ENCODE results near the gene FOXO1.

Gene FOXO1

DNA sequence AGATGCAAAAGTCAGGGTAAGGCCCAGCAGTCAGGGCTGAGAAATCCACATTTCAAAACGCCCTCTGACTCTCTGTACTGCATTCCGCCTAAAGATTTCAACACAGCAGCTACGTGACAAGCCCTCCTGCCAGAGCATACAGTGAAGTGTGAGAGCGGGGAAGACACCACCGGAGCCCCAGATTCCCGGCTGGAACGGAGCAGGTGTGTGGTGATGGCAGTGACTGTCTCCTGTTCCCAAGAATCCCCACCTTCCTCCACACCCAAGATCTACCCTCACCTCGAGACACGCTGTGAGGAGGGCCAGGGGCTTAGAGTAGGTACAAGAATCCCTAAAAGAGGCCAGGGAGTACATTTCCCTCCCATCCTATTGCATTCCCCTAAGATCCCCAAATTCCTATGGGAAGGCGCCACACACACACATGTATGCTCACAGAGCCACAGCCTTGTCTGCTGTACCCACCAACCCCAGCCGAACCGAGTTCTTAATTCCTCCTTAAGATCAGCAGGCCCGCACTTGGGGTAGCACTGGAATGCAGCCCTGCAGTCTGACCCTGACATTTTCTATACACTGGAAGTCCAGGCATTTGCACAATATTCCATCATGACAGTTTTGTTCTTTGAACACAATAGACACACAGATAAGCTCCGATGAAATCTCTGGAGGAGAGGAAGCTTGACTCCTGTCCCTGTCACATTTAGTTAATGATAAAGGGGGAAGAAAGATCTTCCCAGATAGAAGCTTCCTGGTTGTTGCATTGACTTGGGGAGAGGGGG is 102.9 kb downstream of the FOXO1 start:
- Mint-ChIP-seq H3K4me1 (peaks cover 54 to 96% of the 10 kb centered on the region in 2 donors), H3K9me3 (no peaks in the 10 kb centered on the region), H3K27me3 (no peaks in the 10 kb centered on the region), H3K36me3 (peaks cover 20 to 23% of the 10 kb centered on the region in 2 donors), H3K4me3 (peak overlapping the region in 1 of 2 donors; percentile 65), H3K27ac (peak overlapping the region; percentile 42)
- ATAC-seq (replicated peaks) (peak in 1 of 2 donors; percentile 7), DNase-seq (no peak)

DNA sequence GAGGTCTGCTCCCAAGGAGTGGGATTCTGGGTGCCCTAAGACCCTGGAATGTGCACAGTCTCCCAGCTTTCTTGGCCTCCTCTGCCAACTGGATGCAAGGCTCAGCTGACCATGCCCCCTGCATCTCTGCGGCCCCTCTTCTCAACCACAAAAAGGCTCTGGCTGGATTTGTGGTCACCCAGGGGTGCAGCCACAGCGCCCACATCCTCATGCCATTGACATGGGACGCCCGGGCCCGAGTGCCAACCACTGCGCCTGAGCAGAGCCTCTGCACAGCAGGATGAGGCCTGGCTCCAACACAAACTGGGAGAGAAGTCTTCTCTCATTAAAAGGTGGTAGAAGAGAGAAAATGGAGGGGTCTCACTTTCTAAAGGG is 103.5 kb downstream of the FOXO1 start:
- Mint-ChIP-seq H3K4me1 (peaks cover 52 to 91% of the 10 kb centered on the region in 2 donors), H3K4me3 (peak overlapping the region in 1 of 2 donors; percentile 65), H3K9me3 (no peaks in the 10 kb centered on the region), H3K27me3 (no peaks in the 10 kb centered on the region), H3K27ac (peak overlapping the region; percentile 86), H3K36me3 (peaks cover 20 to 25% of the 10 kb centered on the region in 2 donors)
- peak; percentile 56 to 59 for ATAC-seq (replicated peaks)
- DNase-seq: peak; percentile 22

DNA sequence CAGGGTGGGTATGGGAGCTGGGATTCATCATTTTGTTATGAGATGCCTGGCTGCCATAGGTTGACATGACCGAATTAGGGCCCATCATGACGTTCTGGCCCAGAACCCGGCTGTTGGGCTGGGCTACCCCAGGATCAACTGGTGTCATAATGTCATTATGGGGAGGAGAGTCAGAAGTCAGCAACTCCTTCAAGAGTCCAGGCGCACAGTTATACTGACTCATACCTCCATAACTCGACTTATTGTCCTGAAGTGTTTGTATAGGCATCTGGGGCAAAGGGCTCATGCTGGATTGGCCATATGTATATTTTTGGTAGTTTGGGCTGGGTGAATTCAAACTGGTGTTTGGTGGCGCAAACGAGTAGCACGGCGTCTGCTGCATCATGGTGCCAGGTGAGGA is 106.5 kb downstream of the FOXO1 start:
- H3K9me3 Mint-ChIP-seq: no peaks in the 10 kb centered on the region
- no peaks in the 10 kb centered on the region for H3K27me3 Mint-ChIP-seq
- no peak overlapping the region for H3K27ac Mint-ChIP-seq
- H3K36me3 Mint-ChIP-seq: peaks cover 26 to 40% of the 10 kb centered on the region in 2 donors
- no peak overlapping the region for H3K4me3 Mint-ChIP-seq
- DNase-seq (no peak), ATAC-seq (replicated peaks) (no peak)
- peaks cover 52 to 85% of the 10 kb centered on the region in 2 donors for H3K4me1 Mint-ChIP-seq

DNA sequence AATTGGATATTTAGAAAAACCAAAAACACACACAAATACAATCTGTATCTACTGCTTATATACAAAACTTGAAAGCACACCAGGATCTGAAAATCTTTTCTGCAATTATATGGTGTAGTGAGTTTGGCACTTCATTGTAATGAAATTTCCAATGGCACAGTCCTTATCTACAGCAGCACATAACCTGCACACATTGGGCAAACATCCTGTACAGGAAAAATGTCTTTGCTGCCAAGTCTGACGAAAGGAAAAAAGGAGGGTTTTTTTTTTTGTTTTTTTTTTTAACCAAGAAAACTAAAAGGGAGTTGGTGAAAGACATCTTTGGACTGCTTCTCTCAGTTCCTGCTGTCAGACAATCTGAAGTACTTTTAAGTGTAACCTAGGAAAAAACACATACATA is 107.8 kb downstream of the FOXO1 start:
- Mint-ChIP-seq H3K27ac (peak overlapping the region; percentile 57), H3K4me1 (peaks cover 46 to 85% of the 10 kb centered on the region in 2 donors), H3K36me3 (peaks cover 26 to 47% of the 10 kb centered on the region in 2 donors), H3K9me3 (no peaks in the 10 kb centered on the region), H3K27me3 (no peaks in the 10 kb centered on the region), H3K4me3 (no peak overlapping the region)
- no peak for DNase-seq
- ATAC-seq (replicated peaks): no peak

GRCh38 chr13:40556453-40556852 is 110.0 kb downstream of the FOXO1 start:
- Mint-ChIP-seq H3K4me1 (peaks cover 39 to 85% of the 10 kb centered on the region in 2 donors), H3K27ac (no peak overlapping the region), H3K9me3 (no peaks in the 10 kb centered on the region), H3K27me3 (no peaks in the 10 kb centered on the region), H3K4me3 (no peak overlapping the region), H3K36me3 (peaks cover 26 to 51% of the 10 kb centered on the region in 2 donors)
- DNase-seq (no peak), ATAC-seq (replicated peaks) (no peak)

- Mint-ChIP-seq H3K27ac (peak overlapping the region; percentile 79), H3K9me3 (peaks cover 0 to 5% of the 10 kb centered on the region in 2 donors), H3K4me3 (no peak overlapping the region), H3K4me1 (peaks cover 41 to 79% of the 10 kb centered on the region in 2 donors), H3K27me3 (no peaks in the 10 kb centered on the region), H3K36me3 (peaks cover 11 to 39% of the 10 kb centered on the region in 2 donors)
- no peak for DNase-seq
- ATAC-seq (replicated peaks): no peak
These were observed 113.1 kb downstream of the FOXO1 start for GRCh38 chr13:40553356-40553755.

- DNase-seq (no peak), ATAC-seq (replicated peaks) (no peak)
- Mint-ChIP-seq H3K27ac (peak overlapping the region; percentile 59), H3K27me3 (no peaks in the 10 kb centered on the region), H3K36me3 (peaks cover 11 to 38% of the 10 kb centered on the region in 2 donors), H3K9me3 (peaks cover 0 to 5% of the 10 kb centered on the region in 2 donors), H3K4me1 (peaks cover 40 to 83% of the 10 kb centered on the region in 2 donors), H3K4me3 (no peak overlapping the region)
These were observed 113.5 kb downstream of the FOXO1 start for GRCh38 chr13:40552895-40553294.

DNA sequence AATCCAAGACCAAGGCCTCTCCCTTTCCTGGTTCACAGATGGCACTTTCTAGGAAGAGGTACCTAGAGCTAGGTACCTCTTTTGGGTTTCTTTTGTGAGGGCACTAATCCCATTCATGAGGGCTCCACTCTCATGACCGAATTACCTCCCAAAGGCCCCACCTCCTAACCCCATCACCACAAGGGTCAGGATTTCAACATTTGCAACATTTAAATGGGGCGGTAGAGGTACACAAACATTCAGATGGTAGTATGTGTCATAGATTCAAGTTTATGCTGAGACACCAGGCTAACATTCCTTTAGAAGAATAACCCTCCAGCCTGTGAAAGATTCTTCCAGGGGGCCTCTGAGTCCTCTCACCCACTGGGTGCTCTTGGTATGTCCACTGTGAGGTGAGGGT is 116.3 kb downstream of the FOXO1 start:
- H3K4me3 Mint-ChIP-seq: no peak overlapping the region
- peaks cover 0 to 5% of the 10 kb centered on the region in 2 donors for H3K9me3 Mint-ChIP-seq
- H3K27me3 Mint-ChIP-seq: no peaks in the 10 kb centered on the region
- H3K36me3 Mint-ChIP-seq: peaks cover 5 to 25% of the 10 kb centered on the region in 2 donors
- no peak for ATAC-seq (replicated peaks)
- no peak overlapping the region for H3K27ac Mint-ChIP-seq
- H3K4me1 Mint-ChIP-seq: peaks cover 38 to 80% of the 10 kb centered on the region in 2 donors
- no peak for DNase-seq

GRCh38 chr13:40549500-40550094 is 116.8 kb downstream of the FOXO1 start:
- peaks cover 0 to 5% of the 10 kb centered on the region in 2 donors for H3K9me3 Mint-ChIP-seq
- H3K4me3 Mint-ChIP-seq: no peak overlapping the region
- H3K36me3 Mint-ChIP-seq: peaks cover 5 to 24% of the 10 kb centered on the region in 2 donors
- H3K27ac Mint-ChIP-seq: peak overlapping the region; percentile 37
- ATAC-seq (replicated peaks) (no peak), DNase-seq (no peak)
- peaks cover 35 to 75% of the 10 kb centered on the region in 2 donors for H3K4me1 Mint-ChIP-seq
- H3K27me3 Mint-ChIP-seq: no peaks in the 10 kb centered on the region

DNA sequence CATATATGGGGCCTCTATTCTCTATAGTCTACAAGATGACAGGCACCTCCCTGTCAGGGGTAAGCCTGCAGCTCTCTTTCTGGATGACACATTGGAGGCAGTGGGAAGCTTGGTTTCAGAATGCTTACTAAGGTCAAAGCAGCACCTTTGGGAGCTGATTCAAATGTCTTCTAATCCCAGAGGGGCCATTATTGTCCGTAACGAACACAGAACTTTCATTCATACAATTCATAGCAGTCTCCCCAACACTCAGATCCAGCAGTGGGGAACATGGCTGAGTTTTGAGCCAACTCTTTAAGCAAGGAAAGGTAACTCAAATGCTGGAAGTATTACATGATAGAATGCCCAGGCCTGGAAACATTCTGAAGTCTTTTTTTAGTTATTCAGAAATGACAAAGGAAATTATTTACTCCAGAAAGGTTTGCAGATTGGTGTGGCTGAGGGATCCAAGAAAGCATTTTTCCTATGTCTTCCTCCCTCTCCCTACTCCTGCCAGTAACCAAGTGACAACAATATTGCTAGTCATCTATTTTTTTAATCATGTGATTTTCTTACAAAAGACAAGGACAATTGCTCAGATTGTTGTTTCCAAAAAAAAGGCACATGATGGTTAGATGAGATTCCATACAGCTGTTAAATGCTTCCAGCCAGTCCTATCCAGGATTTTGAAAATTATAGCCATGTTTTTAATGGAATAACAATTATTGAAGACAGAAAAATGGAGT is 118.7 kb downstream of the FOXO1 start:
- Mint-ChIP-seq H3K9me3 (peaks cover 0 to 5% of the 10 kb centered on the region in 2 donors), H3K4me1 (peaks cover 31 to 56% of the 10 kb centered on the region in 2 donors), H3K36me3 (peaks cover 5 to 12% of the 10 kb centered on the region in 2 donors), H3K27ac (peak overlapping the region; percentile 20), H3K27me3 (no peaks in the 10 kb centered on the region), H3K4me3 (no peak overlapping the region)
- DNase-seq (no peak), ATAC-seq (replicated peaks) (peak; percentile 64 to 87)

- no peak for ATAC-seq (replicated peaks)
These were observed 120.4 kb downstream of the FOXO1 start for GRCh38 chr13:40546047-40546446.

DNA sequence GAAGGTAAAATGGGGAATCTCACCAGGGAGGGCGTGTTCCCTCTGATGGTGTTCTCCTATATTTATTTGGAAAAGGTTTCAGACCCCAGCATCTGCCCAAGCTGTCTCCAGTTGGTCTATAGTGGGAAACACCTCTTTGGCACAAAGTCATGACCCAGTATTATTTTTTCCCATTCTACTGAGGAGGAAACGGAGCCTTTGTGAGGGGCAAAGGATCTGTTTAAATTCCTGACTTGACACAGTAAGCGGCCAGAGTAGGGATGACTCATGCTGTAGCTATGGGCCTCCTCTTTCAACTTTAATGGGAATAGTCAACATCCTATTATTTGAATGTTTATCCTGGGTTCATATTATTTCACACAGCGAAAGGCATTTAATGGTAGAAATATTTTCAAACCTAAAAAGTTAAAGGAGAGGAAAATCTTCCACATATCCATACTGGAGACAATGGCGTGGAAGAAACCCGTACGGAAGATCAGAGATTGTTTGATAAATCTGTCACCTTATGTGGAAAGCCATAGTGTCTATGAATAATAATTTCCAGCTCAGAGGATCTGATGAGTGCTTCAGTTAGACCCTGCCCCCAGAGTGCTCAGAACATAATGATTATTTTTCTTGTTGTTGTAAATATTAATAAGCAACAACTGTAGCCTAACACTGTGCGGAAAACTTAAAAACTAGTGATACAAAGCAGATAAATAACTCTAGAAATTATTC is 126.0 kb downstream of the FOXO1 start:
- H3K9me3 Mint-ChIP-seq: no peaks in the 10 kb centered on the region
- peaks cover 0 to 5% of the 10 kb centered on the region in 2 donors for H3K36me3 Mint-ChIP-seq
- no peak overlapping the region for H3K27ac Mint-ChIP-seq
- DNase-seq (no peak), ATAC-seq (replicated peaks) (no peak)
- H3K4me1 Mint-ChIP-seq: peaks cover 23 to 35% of the 10 kb centered on the region in 2 donors
- no peak overlapping the region for H3K4me3 Mint-ChIP-seq
- no peaks in the 10 kb centered on the region for H3K27me3 Mint-ChIP-seq

More at GRCh38 chr13:40546047-40546446, 120.4 kb downstream of the FOXO1 start:
- Mint-ChIP-seq H3K4me1 (peaks cover 24 to 40% of the 10 kb centered on the region in 2 donors), H3K4me3 (no peak overlapping the region), H3K27ac (no peak overlapping the region), H3K9me3 (peaks cover 0 to 4% of the 10 kb centered on the region in 2 donors), H3K36me3 (peaks cover 5 to 11% of the 10 kb centered on the region in 2 donors), H3K27me3 (no peaks in the 10 kb centered on the region)
- DNase-seq: no peak

- no peaks in the 10 kb centered on the region for H3K9me3 Mint-ChIP-seq
- H3K4me1 Mint-ChIP-seq: peaks cover 23 to 35% of the 10 kb centered on the region in 2 donors
- H3K27me3 Mint-ChIP-seq: no peaks in the 10 kb centered on the region
- ATAC-seq (replicated peaks) (no peak), DNase-seq (no peak)
- H3K36me3 Mint-ChIP-seq: peaks cover 0 to 5% of the 10 kb centered on the region in 2 donors
- peak overlapping the region; percentile 72 for H3K27ac Mint-ChIP-seq
- H3K4me3 Mint-ChIP-seq: no peak overlapping the region
These were observed 126.7 kb downstream of the FOXO1 start for GRCh38 chr13:40539576-40540327.

Measured in stimulated activated naive B cell treated with anti-CD40 and anti-IgM and Interleukin-4, amounts not matched to agents 10 μg/mL and 1 μg/mL and 100 μg/mL, for 72 hours (primary cell).